KMS-11 (cell line): ENCODE measurements around the gene LARP1B.
"Not testable (repeated sequence)": the region's sequence is repeated elsewhere in the genome, so short reads cannot be mapped to it uniquely, and the experiment has no call there.

Experiments used
- H2AFZ ChIP-seq: fragments of 200-600 bp; sonication (generic); 2 replicates; pipeline ENCODE4 v1.6.1; 2016; ENCODE audit warnings: antibody characterized with exemption, mixed run types, low read depth
- H3K27ac ChIP-seq: fragments of 200-600 bp; sonication (generic); 2 replicates; pipeline ENCODE4 v1.6.1; 2016; ENCODE audit warnings: mild to moderate bottlenecking, mixed run types
- H3K27me3 ChIP-seq: fragments of 200-600 bp; sonication (generic); 2 replicates; pipeline ENCODE4 v1.6.1; 2017; ENCODE audit warnings: mild to moderate bottlenecking, low read depth, mixed run types, moderate library complexity; ENCODE audit not compliant: insufficient read depth
- H3K36me3 ChIP-seq: fragments of 200-600 bp; sonication (generic); 2 replicates; pipeline ENCODE4 v1.6.1; 2017; ENCODE audit warnings: mild to moderate bottlenecking, mixed run types; ENCODE audit not compliant: insufficient read depth
- H3K4me1 ChIP-seq: fragments of 200-600 bp; sonication (generic); 2 replicates; pipeline ENCODE4 v1.6.1; 2016; ENCODE audit warnings: mild to moderate bottlenecking, low read depth, mixed run types; ENCODE audit not compliant: poor library complexity, severe bottlenecking
- H3K4me2 ChIP-seq: fragments of 200-600 bp; sonication (generic); 2 replicates; pipeline ENCODE4 v1.7.0; 2016; ENCODE audit warnings: mild to moderate bottlenecking, mixed run types
- H3K4me3 ChIP-seq: fragments of 200-600 bp; sonication (generic); IDR thresholded peaks from 2 replicates; pipeline ENCODE4 v1.6.1; 2017; ENCODE audit warnings: low read depth, low read length, mixed read lengths; ENCODE audit not compliant: insufficient read depth
- H3K79me2 ChIP-seq: fragments of 200-600 bp; sonication (generic); 2 replicates; pipeline ENCODE4 v1.6.1; 2016; ENCODE audit warnings: low read depth, mixed run types; ENCODE audit not compliant: insufficient read depth
- H3K9ac ChIP-seq: fragments of 200-600 bp; sonication (generic); 2 replicates; pipeline ENCODE4 v1.6.1; 2016; ENCODE audit warnings: mild to moderate bottlenecking, mixed run types
- H4K20me1 ChIP-seq: fragments of 200-600 bp; sonication (generic); 2 replicates; pipeline ENCODE4 v1.6.1; 2016; ENCODE audit warnings: mild to moderate bottlenecking, mixed run types; ENCODE audit not compliant: insufficient read depth
- CTCF ChIP-seq: fragments of 200-600 bp; sonication (generic); conservative IDR thresholded peaks from 2 replicates; pipeline ENCODE4 v1.6.1; 2017; ENCODE audit warnings: low read depth, mild to moderate bottlenecking, antibody characterized with exemption, low read length, moderate library complexity, mixed read lengths

LARP1B gene

DNA sequence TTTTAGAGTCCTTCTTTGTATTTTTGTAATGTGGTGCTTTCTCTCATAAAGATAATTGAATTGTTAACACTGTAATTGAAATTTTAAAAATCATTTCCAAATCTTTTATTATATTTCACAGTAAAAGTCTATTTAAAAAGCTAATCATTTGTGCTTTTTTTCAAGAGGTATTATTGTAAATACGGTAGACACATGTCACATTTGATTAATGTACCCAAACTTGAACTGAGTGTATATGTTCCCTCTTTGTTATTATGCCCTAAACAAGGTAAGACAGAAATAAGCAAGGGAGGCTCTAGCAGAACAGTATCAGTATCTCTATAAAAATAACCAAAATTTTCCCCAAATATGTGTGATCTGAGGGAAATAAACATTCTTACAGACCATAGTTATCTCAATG, 21.5 kb upstream of the LARP1B start:
- H3K4me3 ChIP-seq: no peak overlapping the region
- no peak overlapping the region for H2AFZ ChIP-seq
- no peak for TF ChIP-seq CTCF
- H3K9ac ChIP-seq: no peak overlapping the region
- H3K4me2 ChIP-seq: no peak overlapping the region
- H4K20me1 ChIP-seq: no peaks in the 10 kb centered on the region
- no peaks in the 10 kb centered on the region for H3K36me3 ChIP-seq
- no peaks in the 10 kb centered on the region for H3K79me2 ChIP-seq
- no peaks in the 10 kb centered on the region for H3K27me3 ChIP-seq
- no peak overlapping the region for H3K27ac ChIP-seq
- no peaks in the 10 kb centered on the region for H3K4me1 ChIP-seq

DNA sequence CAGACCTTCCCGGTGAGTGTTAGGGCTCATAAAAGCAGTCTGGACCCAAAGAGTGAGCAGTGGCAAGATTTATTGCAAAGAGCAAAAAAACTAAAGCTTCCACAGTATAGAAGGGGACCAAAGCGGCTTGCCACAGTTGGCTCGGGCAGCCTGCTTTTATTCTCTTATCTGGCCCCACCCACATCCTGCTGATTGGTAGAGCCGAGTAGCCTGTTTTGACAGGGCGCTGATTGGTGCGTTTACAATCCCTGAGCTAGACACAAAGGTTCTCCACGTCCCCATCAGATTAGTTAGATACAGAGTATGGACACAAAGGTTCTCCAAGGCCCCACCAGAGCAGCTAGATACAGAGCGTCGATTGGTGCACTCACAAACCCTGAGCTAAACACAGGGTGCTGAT, 14.1 kb upstream of the LARP1B start:
- not testable (repeated sequence) for H3K36me3 ChIP-seq, H3K79me2 ChIP-seq, H3K4me1 ChIP-seq, H4K20me1 ChIP-seq, H3K9ac ChIP-seq, H3K4me2 ChIP-seq, H3K27ac ChIP-seq, H2AFZ ChIP-seq, H3K27me3 ChIP-seq, H3K4me3 ChIP-seq

DNA sequence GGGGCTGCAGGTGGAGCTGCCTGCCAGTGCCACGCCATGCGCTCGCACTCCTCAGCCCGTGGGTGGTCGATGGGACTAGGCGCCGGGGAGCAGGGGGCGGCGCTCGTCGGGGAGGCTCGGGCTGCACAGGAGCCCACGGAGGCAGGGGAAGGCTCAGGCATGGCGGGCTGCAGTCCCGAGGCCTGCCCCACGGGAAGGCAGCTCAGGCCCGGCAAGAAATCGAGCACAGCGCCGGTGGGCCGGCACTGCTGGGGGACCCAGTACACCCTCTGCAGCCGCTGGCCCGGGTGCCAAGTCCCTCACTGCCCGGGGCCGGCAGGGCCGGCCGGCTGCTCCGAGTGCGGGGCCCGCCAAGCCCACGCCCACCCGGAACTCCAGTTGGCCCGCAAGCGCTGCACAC, 13.6 kb upstream of the LARP1B start:
- not testable (repeated sequence) for H3K9ac ChIP-seq, H3K27ac ChIP-seq, H3K79me2 ChIP-seq, H3K4me3 ChIP-seq, H3K36me3 ChIP-seq, H3K4me2 ChIP-seq, H3K4me1 ChIP-seq, H4K20me1 ChIP-seq, H3K27me3 ChIP-seq, H2AFZ ChIP-seq

DNA sequence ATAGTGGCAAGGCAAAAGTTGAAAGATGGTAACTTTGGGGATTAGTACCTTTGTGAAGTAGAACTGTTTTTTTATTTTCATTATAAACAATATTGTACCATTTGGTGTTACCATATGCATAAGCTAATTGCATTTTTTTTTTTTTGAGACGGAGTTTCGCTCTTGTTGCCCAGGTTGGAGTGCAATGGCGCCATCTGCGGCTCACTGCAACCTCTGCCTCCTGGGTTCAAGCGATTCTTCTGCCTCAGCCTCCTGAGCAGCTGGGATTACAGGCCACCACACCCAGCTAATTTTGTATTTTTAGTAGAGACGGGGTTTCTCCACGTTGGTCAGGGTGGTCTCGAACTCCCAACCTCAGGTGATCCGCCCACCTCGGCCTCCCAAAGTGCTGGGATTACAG, 9.9 kb upstream of the LARP1B start:
- H3K27ac ChIP-seq, H3K27me3 ChIP-seq, H3K4me3 ChIP-seq, H2AFZ ChIP-seq, H3K4me1 ChIP-seq, H3K9ac ChIP-seq, H3K36me3 ChIP-seq, H3K79me2 ChIP-seq, H3K4me2 ChIP-seq, H4K20me1 ChIP-seq: not testable (repeated sequence)

DNA sequence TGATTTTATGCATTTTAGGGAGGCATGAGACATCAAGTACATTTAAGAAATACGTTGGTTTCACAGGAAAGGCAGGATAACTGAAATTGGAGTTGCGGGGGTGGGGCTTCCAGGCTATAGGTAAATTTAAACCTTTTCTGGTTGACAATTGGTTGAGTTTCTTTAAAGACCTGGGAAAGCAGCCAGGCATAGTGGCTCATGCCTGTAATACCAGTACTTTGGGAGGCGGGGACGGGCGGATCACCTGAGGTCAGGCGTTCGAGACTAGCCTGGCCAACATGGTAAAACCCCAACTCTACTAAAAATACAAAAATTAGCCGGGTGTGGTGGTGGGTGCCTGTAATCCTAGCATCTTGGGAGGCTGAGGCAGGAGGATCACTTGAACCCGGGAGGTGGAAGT, 6.2 kb upstream of the LARP1B start:
- H3K4me1 ChIP-seq, H3K9ac ChIP-seq, H3K27me3 ChIP-seq, H3K79me2 ChIP-seq, H3K36me3 ChIP-seq, H4K20me1 ChIP-seq, H3K4me2 ChIP-seq, H3K27ac ChIP-seq, H3K4me3 ChIP-seq, H2AFZ ChIP-seq: not testable (repeated sequence)

- not testable (repeated sequence) for H3K27me3 ChIP-seq, H3K4me1 ChIP-seq, H3K4me3 ChIP-seq, H3K4me2 ChIP-seq, H3K36me3 ChIP-seq, H2AFZ ChIP-seq, H3K9ac ChIP-seq, H3K79me2 ChIP-seq, H3K27ac ChIP-seq, H4K20me1 ChIP-seq
Measured at GRCh38 chr4:128055441-128056206, 5.5 kb upstream of the LARP1B start.

DNA sequence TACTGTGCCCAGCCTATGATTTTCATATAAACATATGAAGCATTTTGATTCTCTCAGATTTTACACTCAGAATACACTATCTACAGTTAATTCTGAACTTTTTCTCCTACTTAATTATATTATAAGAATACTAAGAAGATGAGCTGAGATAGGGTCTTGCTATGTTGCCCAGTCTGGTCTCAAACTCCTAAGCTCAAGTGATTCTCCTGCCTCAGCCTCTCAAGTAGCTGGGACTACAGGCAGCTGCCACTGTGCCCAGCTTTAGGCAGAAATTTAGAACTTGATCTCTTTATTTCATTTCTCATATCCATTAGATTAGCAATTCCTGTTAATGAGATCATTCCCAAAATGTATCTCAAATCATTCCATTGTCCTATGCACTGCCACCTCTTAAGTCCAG, 4.7 kb upstream of the LARP1B start:
- H2AFZ ChIP-seq: no peak overlapping the region
- H3K36me3 ChIP-seq: no peaks in the 10 kb centered on the region
- TF ChIP-seq CTCF: no peak

More for the DNA sequence above, 4.7 kb upstream of the LARP1B start:
- Histone ChIP-seq H3K27ac (no peak overlapping the region), H3K4me1 (peaks cover 7% of the 10 kb centered on the region), H3K27me3 (no peaks in the 10 kb centered on the region), H4K20me1 (no peaks in the 10 kb centered on the region), H3K4me2 (no peak overlapping the region), H3K4me3 (no peak overlapping the region), H3K79me2 (no peaks in the 10 kb centered on the region), H3K9ac (no peak overlapping the region)
